Measurements from ENCODE around the gene PHLPP1. TPM values are rescaled to one million over a fixed set of nuclear protein-coding genes. Genes with fewer than 3 reads are reported as not detected.
A peak's percentile ranks its signal among the peaks of the same experiment; 100 is the strongest.

PHLPP1 gene
- total RNA-seq, 1 donor, result 7.2 TPM

GRCh38 chr18:62760403-62760734, 45.0 kb downstream of the PHLPP1 start:
- no peak for DNase-seq (ENCODE audit: low read depth)
- no peak overlapping the region for H3K4me3 ChIP-seq (ENCODE audit: low read depth, low read length)
- TF ChIP-seq CTCF (IDR thresholded peaks at IDR 0.05; ENCODE audit: insufficient read depth, low read length), result no peak

- no peak for TF ChIP-seq CTCF (IDR thresholded peaks at IDR 0.05; ENCODE audit: insufficient read depth, low read length)
- no peak for DNase-seq (ENCODE audit: low read depth)
- no peak overlapping the region for H3K4me3 ChIP-seq (ENCODE audit: low read depth, low read length)
Measured at GRCh38 chr18:62763101-62763521, 47.8 kb downstream of the PHLPP1 start.

- DNase-seq (ENCODE audit: low read depth), result no peak
- no peak for TF ChIP-seq CTCF (IDR thresholded peaks at IDR 0.05; ENCODE audit: insufficient read depth, low read length)
- no peak overlapping the region for H3K4me3 ChIP-seq (ENCODE audit: low read depth, low read length)
Measured at GRCh38 chr18:62766266-62766665, 50.9 kb downstream of the PHLPP1 start.

- TF ChIP-seq CTCF (IDR thresholded peaks at IDR 0.05; ENCODE audit: insufficient read depth, low read length), result no peak
- DNase-seq (ENCODE audit: low read depth), result peak; percentile 31
- H3K4me3 ChIP-seq (ENCODE audit: low read depth, low read length), result no peak overlapping the region
Measured at GRCh38 chr18:62767321-62767720, 52.0 kb downstream of the PHLPP1 start.

GRCh38 chr18:62767836-62768557, 52.7 kb downstream of the PHLPP1 start:
- H3K4me3 ChIP-seq (ENCODE audit: low read depth, low read length), result no peak overlapping the region
- TF ChIP-seq CTCF (IDR thresholded peaks at IDR 0.05; ENCODE audit: insufficient read depth, low read length), result no peak
- no peak for DNase-seq (ENCODE audit: low read depth)

GRCh38 chr18:62768558-62768943, 53.2 kb downstream of the PHLPP1 start:
- H3K4me3 ChIP-seq (ENCODE audit: low read depth, low read length), result no peak overlapping the region
- DNase-seq (ENCODE audit: low read depth), result no peak
- no peak for TF ChIP-seq CTCF (IDR thresholded peaks at IDR 0.05; ENCODE audit: insufficient read depth, low read length)

- no peak overlapping the region for H3K4me3 ChIP-seq (ENCODE audit: low read depth, low read length)
- no peak for TF ChIP-seq CTCF (IDR thresholded peaks at IDR 0.05; ENCODE audit: insufficient read depth, low read length)
- no peak for DNase-seq (ENCODE audit: low read depth)
Measured at GRCh38 chr18:62769216-62769615, 53.9 kb downstream of the PHLPP1 start.
